ENCODE data around the gene EPS8L3.

Gene EPS8L3

DNA sequence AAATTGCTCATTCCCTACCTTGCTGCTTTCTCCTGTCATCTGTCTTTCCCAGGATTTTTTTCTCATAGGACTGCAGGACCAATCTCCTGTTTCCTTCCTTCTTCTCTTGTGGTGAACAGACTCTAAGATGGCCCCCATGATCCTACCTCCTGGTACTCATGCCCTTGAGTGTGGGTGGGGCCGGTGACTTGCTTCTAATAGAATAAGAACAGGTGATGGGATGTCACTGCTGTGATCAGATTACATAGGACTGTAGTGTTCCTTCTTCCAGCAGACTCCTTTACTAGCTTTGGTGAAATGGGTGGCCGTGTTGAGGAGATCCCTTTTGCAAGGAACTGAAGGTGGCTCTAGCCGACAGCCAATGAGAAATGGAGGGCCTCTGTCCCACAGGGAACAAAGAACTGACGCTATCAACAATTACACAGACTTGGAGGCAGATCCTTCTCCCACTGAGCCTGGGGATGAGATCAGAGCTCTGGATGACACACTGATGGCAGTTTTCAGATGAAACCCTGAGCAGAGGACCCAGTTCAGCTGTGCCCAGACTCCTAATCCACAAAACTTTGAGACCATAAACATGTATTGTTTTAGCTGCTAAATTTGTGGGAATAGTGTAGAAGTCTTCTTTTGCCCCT lies 30.4 kb downstream of the EPS8L3 start:
- TF ChIP-seq, protein P1, sequence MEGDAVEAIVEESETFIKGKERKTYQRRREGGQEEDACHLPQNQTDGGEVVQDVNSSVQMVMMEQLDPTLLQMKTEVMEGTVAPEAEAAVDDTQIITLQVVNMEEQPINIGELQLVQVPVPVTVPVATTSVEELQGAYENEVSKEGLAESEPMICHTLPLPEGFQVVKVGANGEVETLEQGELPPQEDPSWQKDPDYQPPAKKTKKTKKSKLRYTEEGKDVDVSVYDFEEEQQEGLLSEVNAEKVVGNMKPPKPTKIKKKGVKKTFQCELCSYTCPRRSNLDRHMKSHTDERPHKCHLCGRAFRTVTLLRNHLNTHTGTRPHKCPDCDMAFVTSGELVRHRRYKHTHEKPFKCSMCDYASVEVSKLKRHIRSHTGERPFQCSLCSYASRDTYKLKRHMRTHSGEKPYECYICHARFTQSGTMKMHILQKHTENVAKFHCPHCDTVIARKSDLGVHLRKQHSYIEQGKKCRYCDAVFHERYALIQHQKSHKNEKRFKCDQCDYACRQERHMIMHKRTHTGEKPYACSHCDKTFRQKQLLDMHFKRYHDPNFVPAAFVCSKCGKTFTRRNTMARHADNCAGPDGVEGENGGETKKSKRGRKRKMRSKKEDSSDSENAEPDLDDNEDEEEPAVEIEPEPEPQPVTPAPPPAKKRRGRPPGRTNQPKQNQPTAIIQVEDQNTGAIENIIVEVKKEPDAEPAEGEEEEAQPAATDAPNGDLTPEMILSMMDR (IDR thresholded peaks at IDR 0.05; ENCODE audit: insufficient read depth, low read length, missing control alignments) = no peak
- CTCF ChIA-PET = interaction anchor here (0.9 kb wide), 2 partner anchors 19 to 83 kb away, joined by 3 read pairs; no protein-coding TSS in a partner anchor

DNA sequence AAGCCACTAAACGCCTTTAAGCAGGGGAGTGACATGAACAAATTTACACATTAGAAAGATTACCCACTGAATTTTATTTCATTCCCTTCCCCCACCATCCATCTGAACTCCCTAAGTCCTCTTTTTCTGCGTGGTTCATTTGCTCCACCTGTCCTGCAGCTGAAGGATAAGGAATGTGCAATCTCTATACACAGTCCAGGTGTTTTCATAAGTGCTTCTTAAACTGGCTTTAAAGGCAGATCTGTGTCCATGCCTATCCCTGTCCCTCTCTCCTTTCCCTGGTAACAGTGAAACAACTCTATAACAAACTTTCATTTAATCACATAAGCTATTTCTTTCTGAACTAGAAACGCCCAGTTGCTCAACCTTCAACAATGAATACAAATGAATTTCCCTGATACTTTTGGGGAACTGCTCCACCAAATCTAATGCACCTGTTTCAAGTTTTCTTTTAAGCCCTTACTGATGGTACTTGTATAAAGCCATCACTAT lies 31.3 kb downstream of the EPS8L3 start:
- DNase-seq (ENCODE audit: low read depth, low spot score) = no peak
- ChIA-PET CTCF (no interaction called here), POLR2A (no interaction called here)
- TF ChIP-seq, protein P1 (IDR thresholded peaks at IDR 0.05; ENCODE audit: insufficient read depth, low read length, missing control alignments) = no peak
- H3K4me3 ChIP-seq (ENCODE audit: low read depth, low read length) = no peak overlapping the region

More for the DNA sequence above, 30.4 kb downstream of the EPS8L3 start:
- POLR2A ChIA-PET = no interaction called here
- no peak overlapping the region for H3K4me3 ChIP-seq (ENCODE audit: low read depth, low read length)
- no peak for DNase-seq (ENCODE audit: low read depth, low spot score)

DNA sequence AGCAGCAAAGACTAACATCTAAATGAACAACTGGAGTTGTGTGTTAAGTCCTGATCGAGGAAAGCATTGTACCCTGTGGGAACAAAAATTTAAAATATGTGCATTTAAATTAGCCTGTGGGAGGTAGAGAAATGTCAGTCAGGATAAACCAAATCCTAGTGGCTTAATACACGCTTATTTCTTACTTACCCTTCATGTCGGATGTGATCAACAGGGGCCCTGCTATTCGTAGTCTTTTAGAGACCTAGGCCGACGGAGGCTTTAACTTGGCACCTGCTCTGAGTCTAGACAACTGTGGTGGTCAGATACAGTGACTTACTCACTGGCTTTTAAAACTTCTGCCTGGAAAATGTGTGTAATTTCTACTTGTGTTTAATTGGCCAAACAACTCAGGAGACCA lies 33.1 kb downstream of the EPS8L3 start:
- ChIA-PET CTCF (no interaction called here), POLR2A (no interaction called here)
- H3K4me3 ChIP-seq (ENCODE audit: low read depth, low read length) = no peak overlapping the region
- no peak for DNase-seq (ENCODE audit: low read depth, low spot score)
- TF ChIP-seq, protein P1 (IDR thresholded peaks at IDR 0.05; ENCODE audit: insufficient read depth, low read length, missing control alignments) = no peak

DNA sequence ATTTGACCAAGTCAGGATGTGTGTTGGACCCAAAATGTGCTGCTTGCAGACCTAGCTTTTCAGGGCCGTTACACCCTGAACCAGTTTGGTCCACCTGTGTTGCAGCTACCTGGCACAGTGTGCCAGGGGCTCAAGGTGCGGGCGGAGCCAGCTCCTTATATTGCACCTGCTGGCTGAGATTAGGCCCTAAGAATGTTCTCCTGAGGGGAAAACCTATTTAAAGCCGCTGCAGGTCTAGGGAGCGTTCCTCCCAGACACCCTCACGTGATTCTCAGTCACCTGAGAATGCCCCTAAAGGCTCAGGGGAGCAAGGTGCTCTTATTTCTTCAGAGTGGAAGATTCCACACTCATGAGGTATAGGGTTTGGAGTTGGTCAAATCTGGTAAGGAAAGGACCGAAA lies 34.9 kb downstream of the EPS8L3 start:
- no peak overlapping the region for H3K4me3 ChIP-seq (ENCODE audit: low read depth, low read length)
- ChIA-PET CTCF (no interaction called here), POLR2A (no interaction called here)
- TF ChIP-seq, protein P1 (IDR thresholded peaks at IDR 0.05; ENCODE audit: insufficient read depth, low read length, missing control alignments) = no peak
- DNase-seq (ENCODE audit: low read depth, low spot score) = no peak

DNA sequence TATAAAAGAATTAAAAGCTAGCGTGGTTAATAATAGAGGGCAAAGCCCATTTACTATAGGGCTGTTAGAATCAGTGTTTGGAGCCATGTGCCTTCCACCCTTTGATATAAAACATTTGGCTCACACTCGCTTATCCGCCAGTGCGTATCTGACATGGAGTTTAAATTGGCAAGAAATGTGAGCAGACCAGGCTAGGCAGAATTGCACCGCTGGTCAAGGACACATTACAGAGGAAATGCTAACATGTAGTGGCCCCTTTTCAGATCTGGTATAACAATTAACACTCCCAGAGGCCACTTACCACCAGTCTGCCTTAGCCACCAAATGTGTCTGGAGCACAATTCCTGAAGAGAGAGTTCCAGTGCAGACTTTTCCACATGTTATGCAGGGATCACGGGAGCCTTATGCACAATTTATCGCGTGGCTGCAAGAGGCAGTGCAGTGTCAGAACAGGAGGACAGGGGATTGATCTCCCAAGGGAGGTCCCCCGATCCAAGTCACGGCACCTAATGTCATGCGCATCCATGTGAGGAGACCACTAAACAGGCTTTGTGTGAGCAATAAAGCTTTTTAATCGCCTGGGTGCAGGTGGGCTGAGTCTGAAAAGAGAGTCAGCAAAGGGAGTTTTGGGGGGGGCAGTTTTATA lies 36.9 kb downstream of the EPS8L3 start:
- POLR2A ChIA-PET = no interaction called here
- H3K4me3 ChIP-seq (ENCODE audit: low read depth, low read length) = no peak overlapping the region
- TF ChIP-seq, protein P1 (IDR thresholded peaks at IDR 0.05; ENCODE audit: insufficient read depth, low read length, missing control alignments) = no peak
- CTCF ChIA-PET = interaction anchor here (1.1 kb wide), 1 partner anchor 27 kb away, joined by 3 read pairs; no protein-coding TSS in a partner anchor
- DNase-seq (ENCODE audit: low read depth, low spot score) = no peak

DNA sequence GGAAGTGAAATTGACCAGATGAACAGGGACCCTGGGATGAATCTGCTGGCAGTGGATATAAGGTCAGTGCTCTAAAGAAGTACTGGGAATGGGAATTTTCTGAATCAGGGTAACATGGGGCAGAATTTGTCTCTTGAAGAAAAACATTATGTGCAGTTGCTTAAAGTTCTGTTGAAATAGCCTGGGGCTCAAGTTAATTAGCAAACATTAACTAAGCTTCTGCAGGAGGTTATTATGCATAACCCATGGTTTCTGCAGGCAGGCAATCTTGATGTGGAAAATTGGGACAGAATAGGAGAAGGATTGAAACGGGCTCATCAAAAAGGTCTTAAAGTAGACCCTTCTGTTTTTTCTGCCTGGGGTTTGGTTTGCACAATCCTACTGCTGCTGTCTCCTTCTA lies 37.7 kb downstream of the EPS8L3 start:
- CTCF ChIA-PET = no interaction called here

More for the DNA sequence above, 37.7 kb downstream of the EPS8L3 start:
- no peak for DNase-seq (ENCODE audit: low read depth, low spot score)
- TF ChIP-seq, protein P1 (IDR thresholded peaks at IDR 0.05; ENCODE audit: insufficient read depth, low read length, missing control alignments) = no peak
- POLR2A ChIA-PET = no interaction called here
- H3K4me3 ChIP-seq (ENCODE audit: low read depth, low read length) = no peak overlapping the region

Data from AG04449 (cell line).